Measurements from ENCODE around the gene IL16.
A peak's percentile ranks its signal among the peaks of the same experiment; 100 is the strongest.

IL16 gene

GRCh38 chr15:81185631-81186295 is 10.9 kb upstream of the IL16 start:
- ChIA-PET CTCF (interaction anchor here (1.8 kb wide), 1 partner anchor 30 kb away, joined by 6 read pairs; no protein-coding TSS in a partner anchor), POLR2A (interaction anchor here (0.8 kb wide), 1 partner anchor 705 kb away, joined by 3 read pairs; no protein-coding TSS in a partner anchor)
- H3K4me3 ChIP-seq (ENCODE audit: low read depth, low read length) = no peak overlapping the region
- TF ChIP-seq CTCF (IDR thresholded peaks at IDR 0.05; ENCODE audit: insufficient read depth, low read length, missing control alignments) = no peak
- no peak for DNase-seq (ENCODE audit: low read depth, low spot score)

- ChIA-PET CTCF (interaction anchor here (1.4 to 3.6 kb wide), 4 partner anchors 9 to 78 kb away, joined by 3 to 26 read pairs (median 4); no protein-coding TSS in a partner anchor), POLR2A (no interaction called here)
- H3K4me3 ChIP-seq (ENCODE audit: low read depth, low read length) = no peak overlapping the region
- no peak for TF ChIP-seq CTCF (IDR thresholded peaks at IDR 0.05; ENCODE audit: insufficient read depth, low read length, missing control alignments)
- no peak for DNase-seq (ENCODE audit: low read depth, low spot score)
These were observed 8.3 kb upstream of the IL16 start for GRCh38 chr15:81188354-81188753.

DNA sequence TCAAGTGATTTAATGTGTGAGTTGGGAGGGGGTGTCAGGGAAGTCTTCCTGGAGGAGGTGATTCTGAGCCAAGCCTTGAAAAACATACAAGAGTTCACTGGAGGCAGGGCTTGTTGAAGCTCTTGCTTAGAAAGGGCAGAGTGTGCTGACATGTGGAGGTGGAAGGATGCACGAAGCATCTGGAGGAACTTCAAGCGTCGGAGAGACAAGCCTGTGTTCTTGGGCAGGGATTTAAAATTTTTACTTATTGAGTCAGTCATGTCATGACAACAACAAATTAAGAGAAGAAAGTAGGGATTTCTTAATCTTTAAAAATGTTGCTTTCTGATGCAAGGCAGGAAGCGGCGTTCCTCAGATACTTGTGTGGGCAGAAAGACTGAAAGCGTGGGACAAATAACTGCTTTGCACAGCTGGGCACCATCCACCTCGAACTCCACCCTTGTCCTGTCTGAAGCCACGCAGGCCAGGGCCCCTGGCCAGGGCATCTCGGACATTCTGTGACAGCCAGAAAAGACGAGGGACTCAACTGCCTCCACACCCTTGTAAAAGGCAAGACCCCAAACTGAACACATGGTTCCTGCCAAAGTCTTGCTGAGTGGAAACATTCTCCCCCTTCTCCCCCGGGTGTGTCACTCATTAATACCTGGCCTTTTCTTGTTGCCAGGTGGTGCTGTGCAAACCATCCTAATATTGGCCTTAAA is 6.9 kb upstream of the IL16 start:
- H3K4me3 ChIP-seq (ENCODE audit: low read depth, low read length) = no peak overlapping the region; the same call in 1 of the 2 replicates
- TF ChIP-seq CTCF (IDR thresholded peaks at IDR 0.05; ENCODE audit: insufficient read depth, low read length, missing control alignments) = no peak
- POLR2A ChIA-PET = interaction anchor here (0.6 to 1.1 kb wide), 2 partner anchors 12 to 26 kb away, joined by 3 read pairs; no protein-coding TSS in a partner anchor
- CTCF ChIA-PET = interaction anchor here (1.2 to 3.6 kb wide), 4 partner anchors 8 to 84 kb away, joined by 3 to 26 read pairs (median 4); no protein-coding TSS in a partner anchor
- peak; percentile 73 for DNase-seq (ENCODE audit: low read depth, low spot score)

DNA sequence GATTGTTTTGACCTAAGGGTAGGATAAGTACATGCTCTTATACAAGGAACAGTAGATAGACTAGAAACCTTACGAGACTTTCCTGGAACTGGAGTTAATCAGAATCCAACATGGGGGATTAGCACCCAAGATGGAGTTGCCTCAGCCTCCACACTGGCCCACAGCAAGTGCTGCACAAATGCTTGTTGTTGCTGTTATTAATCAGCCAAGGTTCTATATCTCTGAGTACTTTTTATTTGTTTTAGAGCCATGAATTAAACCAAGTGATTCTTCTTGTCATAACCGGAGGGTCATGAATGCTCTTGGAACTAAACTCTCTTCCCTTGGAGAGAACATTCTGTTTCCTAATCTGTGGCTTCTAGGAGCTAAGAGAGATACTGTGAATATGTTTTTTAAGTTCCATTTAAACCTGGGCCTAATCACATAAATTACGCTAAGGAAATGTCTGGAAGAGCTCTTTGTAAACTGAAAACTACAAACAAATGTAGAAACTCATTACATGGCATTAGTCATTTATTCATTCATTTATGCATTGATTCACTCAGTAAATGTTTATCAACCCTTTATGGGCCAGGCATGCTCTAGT is 5.7 kb upstream of the IL16 start:
- TF ChIP-seq CTCF (IDR thresholded peaks at IDR 0.05; ENCODE audit: insufficient read depth, low read length, missing control alignments) = no peak
- no peak for DNase-seq (ENCODE audit: low read depth, low spot score)
- ChIA-PET CTCF (interaction anchor here (1.2 to 3.6 kb wide), 6 partner anchors 10 to 85 kb away, joined by 3 to 26 read pairs (median 4); no protein-coding TSS in a partner anchor), POLR2A (interaction anchor here (0.6 to 1.0 kb wide), 2 partner anchors 26 to 74 kb away, joined by 3 to 4 read pairs; no protein-coding TSS in a partner anchor)
- H3K4me3 ChIP-seq (ENCODE audit: low read depth, low read length) = no peak overlapping the region

GRCh38 chr15:81191701-81192100 is 5.0 kb upstream of the IL16 start:
- CTCF ChIA-PET = interaction anchor here (1.2 to 2.6 kb wide), 6 partner anchors 9 to 75 kb away, joined by 3 to 12 read pairs (median 4); no protein-coding TSS in a partner anchor
- no peak overlapping the region for H3K4me3 ChIP-seq (ENCODE audit: low read depth, low read length)
- no peak for DNase-seq (ENCODE audit: low read depth, low spot score)
- POLR2A ChIA-PET = interaction anchor here (1.0 kb wide), 1 partner anchor 27 kb away, joined by 3 read pairs; no protein-coding TSS in a partner anchor
- TF ChIP-seq CTCF (IDR thresholded peaks at IDR 0.05; ENCODE audit: insufficient read depth, low read length, missing control alignments) = no peak

Data from AG04449 (cell line).